ENCODE measurements around the gene NACC2. TPM values are rescaled to one million over a fixed set of nuclear protein-coding genes. Genes with fewer than 3 reads are reported as not detected.

NACC2 gene
- total and polyA plus RNA-seq, 2 donors from 2014 or later, result 7.1 to 30.9 TPM

DNA sequence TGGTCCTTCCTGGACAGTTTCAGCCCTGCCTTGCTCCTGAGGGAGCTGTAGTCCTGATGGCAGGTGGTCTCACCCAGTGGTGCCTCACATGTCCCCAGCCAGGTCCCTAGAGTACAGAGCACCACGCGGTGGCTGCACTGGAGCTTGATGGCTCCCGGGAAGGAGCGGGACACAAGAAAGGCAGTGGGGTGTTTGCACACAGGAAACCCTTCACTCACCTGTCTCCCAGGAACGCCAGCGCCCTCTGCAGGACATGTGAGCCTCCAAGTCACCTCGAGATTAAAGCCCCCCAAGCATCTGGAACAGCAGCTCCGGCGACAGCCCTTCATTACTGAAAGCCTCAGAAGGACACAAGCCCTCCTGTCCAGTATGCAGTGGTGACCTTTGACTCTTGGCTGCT is 43.5 kb upstream of the NACC2 start:
- Histone ChIP-seq H3K27me3 (ENCODE audit: control insufficient read depth, insufficient read depth, low read length) (peaks cover 8% of the 10 kb centered on the region), H3K36me3 (ENCODE audit: control insufficient read depth in 2 of 3, insufficient read depth in 3 of 3, low read length in 3 of 3) (no peaks in the 10 kb centered on the region)

DNA sequence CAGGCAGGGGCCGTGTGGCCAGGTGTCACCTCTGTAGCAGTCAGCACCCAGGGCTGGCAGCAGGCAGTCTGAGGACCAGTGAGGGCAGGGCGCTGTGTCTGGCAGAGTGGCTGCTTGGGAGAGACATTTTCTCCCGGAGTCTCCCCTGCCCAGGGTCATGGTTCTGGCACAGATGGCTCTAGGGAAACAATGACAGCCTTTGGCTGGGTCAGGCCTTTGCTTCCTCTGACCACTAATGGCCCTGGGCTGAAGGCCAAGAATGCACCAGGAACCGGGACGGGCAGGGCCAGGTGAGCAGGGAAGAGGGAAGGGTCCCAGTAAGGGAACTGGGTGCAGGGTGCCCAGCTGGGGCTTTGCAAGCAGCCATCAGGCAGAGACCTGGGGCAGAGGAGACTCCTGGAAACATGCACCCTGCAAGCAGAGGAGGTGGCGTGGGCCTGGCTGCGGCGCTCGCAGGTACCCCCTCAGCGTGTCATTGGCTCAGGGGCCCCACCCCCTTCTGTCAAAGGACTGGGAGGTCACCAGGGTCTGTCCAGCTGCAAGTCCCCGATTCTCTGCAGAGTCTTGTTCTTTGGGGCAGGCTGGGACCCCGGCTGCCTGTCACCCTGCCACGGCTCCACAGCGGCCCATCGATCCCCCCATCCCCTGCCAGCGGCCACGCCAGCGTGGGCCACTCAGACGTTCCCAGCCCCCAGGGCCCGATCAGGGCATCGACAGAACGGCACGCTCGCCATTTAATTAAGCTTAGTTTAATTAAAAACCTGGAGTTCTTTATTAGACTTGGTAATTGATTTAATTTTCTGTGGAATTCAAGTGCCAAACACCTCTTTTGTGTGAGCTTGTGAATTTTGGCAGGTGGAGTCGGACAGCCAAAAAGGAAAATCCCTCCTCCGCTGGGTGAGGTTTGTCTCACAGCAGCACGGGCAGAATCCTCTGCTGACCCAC is 42.5 kb upstream of the NACC2 start:
- Histone ChIP-seq H3K4me3 (ENCODE audit: low read length in 3 of 3) (no peak overlapping the region), H3K9me3 (ENCODE audit: control insufficient read depth in 2 of 3, insufficient read depth in 1 of 3, low read length in 3 of 3) (no peaks in the 10 kb centered on the region), H3K36me3 (ENCODE audit: control insufficient read depth in 2 of 3, insufficient read depth in 3 of 3, low read length in 3 of 3) (no peaks in the 10 kb centered on the region), H3K27me3 (ENCODE audit: control insufficient read depth, insufficient read depth, low read length) (peaks cover 8% of the 10 kb centered on the region), H3K9ac (ENCODE audit: low read length in 3 of 3) (no peak overlapping the region), H3K4me1 (ENCODE audit: control insufficient read depth in 2 of 3, insufficient read depth in 2 of 3, low read depth in 1 of 3, low read length in 3 of 3) (peaks cover 0 to 4% (median 0%) of the 10 kb centered on the region in 3 donors), H3K27ac (ENCODE audit: low read depth in 2 of 2, low read length in 2 of 2) (no peak overlapping the region)
- TF ChIP-seq, protein P1, sequence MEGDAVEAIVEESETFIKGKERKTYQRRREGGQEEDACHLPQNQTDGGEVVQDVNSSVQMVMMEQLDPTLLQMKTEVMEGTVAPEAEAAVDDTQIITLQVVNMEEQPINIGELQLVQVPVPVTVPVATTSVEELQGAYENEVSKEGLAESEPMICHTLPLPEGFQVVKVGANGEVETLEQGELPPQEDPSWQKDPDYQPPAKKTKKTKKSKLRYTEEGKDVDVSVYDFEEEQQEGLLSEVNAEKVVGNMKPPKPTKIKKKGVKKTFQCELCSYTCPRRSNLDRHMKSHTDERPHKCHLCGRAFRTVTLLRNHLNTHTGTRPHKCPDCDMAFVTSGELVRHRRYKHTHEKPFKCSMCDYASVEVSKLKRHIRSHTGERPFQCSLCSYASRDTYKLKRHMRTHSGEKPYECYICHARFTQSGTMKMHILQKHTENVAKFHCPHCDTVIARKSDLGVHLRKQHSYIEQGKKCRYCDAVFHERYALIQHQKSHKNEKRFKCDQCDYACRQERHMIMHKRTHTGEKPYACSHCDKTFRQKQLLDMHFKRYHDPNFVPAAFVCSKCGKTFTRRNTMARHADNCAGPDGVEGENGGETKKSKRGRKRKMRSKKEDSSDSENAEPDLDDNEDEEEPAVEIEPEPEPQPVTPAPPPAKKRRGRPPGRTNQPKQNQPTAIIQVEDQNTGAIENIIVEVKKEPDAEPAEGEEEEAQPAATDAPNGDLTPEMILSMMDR (IDR thresholded peaks at IDR 0.05; ENCODE audit: borderline replicate concordance, extremely low read depth, insufficient read depth), result no peak
- FAIRE-seq (no peak), DNase-seq (no peak)
- intact Hi-C loops (cut with DNase I), result no loop called here

More for the DNA sequence above, 43.5 kb upstream of the NACC2 start:
- FAIRE-seq, result no peak
- intact Hi-C loops (cut with DNase I), result no loop called here
- DNase-seq, result peak in 3 of 5 donors; percentile 54 to 65 (median 55)
- TF ChIP-seq, protein P1 (IDR thresholded peaks at IDR 0.05; ENCODE audit: borderline replicate concordance, extremely low read depth, insufficient read depth), result no peak
- Histone ChIP-seq H3K9ac (ENCODE audit: low read length in 3 of 3) (no peak overlapping the region), H3K4me3 (ENCODE audit: low read length in 3 of 3) (no peak overlapping the region), H3K4me1 (ENCODE audit: control insufficient read depth in 2 of 3, insufficient read depth in 2 of 3, low read depth in 1 of 3, low read length in 3 of 3) (peaks cover 0 to 2% (median 0%) of the 10 kb centered on the region in 3 donors), H3K27ac (ENCODE audit: low read depth in 2 of 2, low read length in 2 of 2) (no peak overlapping the region), H3K9me3 (ENCODE audit: control insufficient read depth in 2 of 3, insufficient read depth in 1 of 3, low read length in 3 of 3) (no peaks in the 10 kb centered on the region)

DNA sequence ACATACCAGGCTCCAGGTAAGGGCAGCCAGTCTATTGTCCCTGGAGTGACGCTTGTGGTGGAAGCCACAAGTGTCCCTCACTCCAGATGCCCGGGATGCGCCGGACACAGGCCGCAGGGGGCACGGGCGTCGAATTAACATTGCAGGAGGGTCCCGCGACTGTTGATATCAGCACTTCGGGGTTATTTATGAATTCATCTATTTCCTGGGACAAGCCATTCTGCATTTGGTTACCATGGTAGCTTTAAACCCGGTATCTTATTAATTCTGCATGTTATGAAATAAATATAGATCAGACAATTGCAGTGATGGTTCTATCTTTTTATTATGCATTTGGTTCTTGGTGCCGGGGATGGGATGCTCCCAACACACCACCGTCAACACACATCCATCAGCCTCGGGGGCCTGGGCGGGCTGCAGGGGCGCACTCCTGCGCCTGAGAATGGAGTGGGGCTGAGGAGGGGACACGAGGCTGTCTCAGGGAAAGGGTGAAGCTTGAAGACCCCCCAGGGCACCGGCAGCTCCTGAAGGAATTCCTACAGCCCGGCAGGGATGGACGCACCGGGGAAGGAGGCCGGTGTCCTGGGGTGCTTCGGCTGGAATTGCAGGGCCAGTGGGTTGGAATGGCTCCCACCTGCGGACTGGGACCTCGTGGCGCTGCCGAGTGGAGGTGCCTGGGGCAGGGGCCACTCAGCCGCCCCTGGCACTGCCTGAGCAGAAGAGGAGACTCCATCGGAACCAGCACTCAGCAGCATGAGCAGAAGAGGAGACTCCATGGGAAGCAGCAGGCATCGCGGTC is 41.2 kb upstream of the NACC2 start:
- Histone ChIP-seq H3K9ac (ENCODE audit: low read length in 3 of 3) (no peak overlapping the region), H3K4me1 (ENCODE audit: control insufficient read depth in 2 of 3, insufficient read depth in 2 of 3, low read depth in 1 of 3, low read length in 3 of 3) (peaks cover 0 to 4% (median 0%) of the 10 kb centered on the region in 3 donors), H3K9me3 (ENCODE audit: control insufficient read depth in 2 of 3, insufficient read depth in 1 of 3, low read length in 3 of 3) (no peaks in the 10 kb centered on the region), H3K36me3 (ENCODE audit: control insufficient read depth in 2 of 3, insufficient read depth in 3 of 3, low read length in 3 of 3) (no peaks in the 10 kb centered on the region), H3K4me3 (ENCODE audit: low read length in 3 of 3) (no peak overlapping the region), H3K27me3 (ENCODE audit: control insufficient read depth, insufficient read depth, low read length) (peaks cover 8% of the 10 kb centered on the region), H3K27ac (ENCODE audit: low read depth in 2 of 2, low read length in 2 of 2) (no peak overlapping the region)
- intact Hi-C loops (cut with DNase I), result no loop called here
- FAIRE-seq, result no peak
- no peak for DNase-seq
- TF ChIP-seq, protein P1 (IDR thresholded peaks at IDR 0.05; ENCODE audit: borderline replicate concordance, extremely low read depth, insufficient read depth), result no peak

Measured in kidney (tissue), 14 donors.